Mucosa of stomach (tissue), 1 donor: Measurements from ENCODE around the gene RRP8.

Experiments used
- H3K27me3 ChIP-seq: one replicate; pipeline ENCODE4 v1.7.0; 2013; ENCODE audit warnings: mild to moderate bottlenecking, low read length; ENCODE audit not compliant: control insufficient read depth, insufficient read depth
- H3K36me3 ChIP-seq: one replicate; pipeline ENCODE4 v1.7.0; 2013; ENCODE audit warnings: low read length; ENCODE audit not compliant: control insufficient read depth, insufficient read depth
- H3K4me1 ChIP-seq: one replicate; pipeline ENCODE4 v1.7.0; 2013; ENCODE audit warnings: mild to moderate bottlenecking, low read length; ENCODE audit not compliant: control insufficient read depth, insufficient read depth
- H3K4me3 ChIP-seq: one replicate; pipeline ENCODE4 v1.7.0; 2013; ENCODE audit warnings: low read length
- H3K9ac ChIP-seq: one replicate; pipeline ENCODE4 v1.7.0; 2013; ENCODE audit warnings: mild to moderate bottlenecking, low read length, moderate library complexity
- H3K9me3 ChIP-seq: one replicate; pipeline ENCODE4 v1.7.0; 2013; ENCODE audit warnings: mild to moderate bottlenecking, low read length, moderate library complexity; ENCODE audit not compliant: control insufficient read depth
- donor health status: Pancreatic carcinoma.

RRP8 gene

DNA sequence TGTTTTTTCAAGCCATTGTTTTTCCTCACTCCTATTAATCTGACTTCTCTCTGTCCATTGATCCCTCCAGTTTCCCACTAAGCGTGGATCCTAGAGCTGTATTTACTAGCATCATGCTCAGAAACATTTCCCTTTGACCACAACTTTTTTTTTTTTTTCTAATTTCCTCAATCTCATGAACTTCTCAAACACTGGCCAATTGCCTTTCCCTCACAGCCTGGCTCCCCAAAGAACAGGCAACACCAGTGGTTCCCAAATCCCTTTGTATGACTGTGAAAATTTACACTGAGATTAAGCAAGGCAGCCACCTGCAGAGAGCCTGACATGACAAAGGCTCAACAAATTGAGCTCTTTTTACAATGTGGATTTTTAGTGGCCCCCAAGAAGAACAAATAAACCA, 17.2 kb upstream of the RRP8 start:
- Histone ChIP-seq H3K9ac (no peak overlapping the region), H3K4me1 (peaks cover 25% of the 10 kb centered on the region), H3K4me3 (no peak overlapping the region), H3K27me3 (no peaks in the 10 kb centered on the region), H3K36me3 (peaks cover 5% of the 10 kb centered on the region), H3K9me3 (no peaks in the 10 kb centered on the region)

DNA sequence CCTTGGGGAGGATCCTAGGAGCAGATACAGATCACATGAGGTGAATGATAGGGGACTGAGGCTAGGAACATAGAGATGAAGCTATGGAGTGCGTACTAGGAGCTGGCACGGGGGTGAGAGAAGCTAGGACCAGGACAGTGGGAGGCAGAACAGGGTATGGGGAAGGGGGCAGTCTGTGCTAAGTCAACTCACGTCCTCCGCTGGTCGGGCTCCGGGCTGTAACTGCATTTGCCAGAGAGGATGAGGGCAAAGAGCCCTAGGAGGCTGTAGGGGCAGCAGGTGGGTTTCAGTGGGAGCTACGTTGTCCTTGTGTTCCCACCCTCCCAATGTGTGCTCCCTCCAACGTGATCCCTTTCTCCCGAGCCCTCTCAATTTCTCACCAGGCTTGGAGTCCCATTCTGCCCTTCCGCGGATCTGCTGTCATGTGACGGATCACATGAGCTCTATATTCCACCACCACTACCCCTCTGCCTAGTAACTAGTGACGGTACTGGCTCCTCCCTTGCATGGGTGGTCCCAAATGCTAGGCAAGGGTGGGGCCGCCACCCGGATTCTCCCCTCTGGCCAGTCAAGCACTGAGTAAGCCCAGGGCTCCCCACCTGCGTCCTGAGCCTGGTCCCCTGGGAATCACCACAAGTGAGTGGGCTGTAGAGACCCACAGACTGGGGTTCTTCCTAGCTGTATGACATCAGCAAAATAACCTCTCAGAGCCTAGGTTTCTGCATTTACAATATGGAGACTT, 15.8 kb upstream of the RRP8 start, which contains the start of gene TPP1:
TSS of gene TPP1 (minus strand) at position 419 of the 742 bp plus-strand sequence. CDS start at position 397, 22 bp downstream.
- Histone ChIP-seq H3K9ac (peak within 1 kb of the TSS; percentile 98), H3K27me3 (no peaks in the 10 kb centered on the region), H3K36me3 (peaks cover 15% of the 10 kb centered on the region), H3K4me3 (peak within 1 kb of the TSS; percentile 100), H3K4me1 (peaks cover 25% of the 10 kb centered on the region), H3K9me3 (no peaks in the 10 kb centered on the region)

DNA sequence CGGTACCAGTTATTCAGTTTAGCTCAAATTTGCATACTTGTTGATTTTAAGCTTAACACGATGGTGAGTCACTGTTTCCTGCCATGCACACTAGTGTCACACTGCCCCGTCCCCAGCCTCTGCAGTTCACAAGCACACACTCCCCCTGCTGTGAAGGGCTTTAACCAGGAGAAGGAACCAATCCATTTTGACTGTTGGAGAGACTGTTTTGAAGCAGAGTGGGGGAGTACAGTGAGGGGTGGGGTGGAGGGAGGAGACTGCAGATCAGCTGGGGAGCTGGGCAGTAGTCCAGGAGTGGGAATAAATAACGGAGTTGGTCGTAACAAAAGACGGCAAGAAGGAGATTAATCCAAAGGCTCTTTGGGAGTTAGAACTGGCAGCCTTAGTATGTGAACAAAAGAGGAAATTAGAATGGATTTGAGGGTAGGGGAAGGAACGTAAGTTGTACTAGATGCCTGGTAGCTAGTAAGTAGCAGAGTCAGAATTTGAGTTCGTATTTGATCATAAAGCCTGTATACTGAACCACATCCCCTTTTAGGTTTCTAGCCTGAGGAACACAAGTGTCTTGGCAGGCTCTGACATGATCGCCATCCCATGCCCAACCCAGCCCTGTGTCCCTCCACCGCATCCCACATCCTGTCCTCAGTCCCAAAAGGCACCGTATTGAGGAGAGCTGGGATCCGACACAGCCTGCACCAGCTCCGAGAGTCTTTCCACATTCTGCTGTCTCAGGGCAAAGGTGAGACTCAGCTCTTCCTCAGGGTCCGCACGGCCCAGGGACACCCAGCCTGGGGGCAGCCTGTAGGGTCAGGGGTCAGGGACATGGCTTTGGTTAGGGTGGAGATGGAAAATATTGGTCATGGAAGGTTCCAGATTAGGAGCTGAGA, 14.9 kb upstream of the RRP8 start:
- peaks cover 27% of the 10 kb centered on the region for H3K4me1 ChIP-seq
- H3K9ac ChIP-seq: peak overlapping the region; percentile 98
- H3K9me3 ChIP-seq: no peaks in the 10 kb centered on the region
- H3K27me3 ChIP-seq: no peaks in the 10 kb centered on the region
- H3K36me3 ChIP-seq: peaks cover 15% of the 10 kb centered on the region
- H3K4me3 ChIP-seq: peak overlapping the region; percentile 100

DNA sequence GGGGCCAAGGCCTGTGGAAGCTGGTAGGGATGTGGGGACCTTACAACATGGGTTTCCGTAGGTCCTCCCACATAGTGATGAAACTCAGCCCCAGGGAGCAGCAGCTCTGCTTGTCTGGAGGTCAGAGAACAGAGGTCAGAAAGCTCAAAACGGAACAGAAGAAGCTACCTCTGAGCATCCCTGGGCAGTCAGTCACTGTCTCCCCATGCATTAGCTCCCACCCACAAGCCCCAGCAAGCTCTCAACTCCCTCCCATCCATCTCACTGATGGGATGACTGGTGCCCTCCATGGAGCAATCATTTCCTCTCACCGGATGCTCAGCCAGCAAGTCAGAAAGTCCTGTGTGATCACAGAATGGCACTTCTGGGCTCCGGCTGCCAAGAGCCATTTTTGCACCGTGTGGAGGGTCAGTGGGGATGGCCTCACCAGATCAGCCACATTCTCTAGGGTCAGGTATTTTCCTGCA, 13.9 kb upstream of the RRP8 start:
- Histone ChIP-seq H3K4me1 (peaks cover 33% of the 10 kb centered on the region), H3K4me3 (no peak overlapping the region), H3K27me3 (no peaks in the 10 kb centered on the region), H3K9ac (no peak overlapping the region), H3K36me3 (peaks cover 15% of the 10 kb centered on the region), H3K9me3 (no peaks in the 10 kb centered on the region)

DNA sequence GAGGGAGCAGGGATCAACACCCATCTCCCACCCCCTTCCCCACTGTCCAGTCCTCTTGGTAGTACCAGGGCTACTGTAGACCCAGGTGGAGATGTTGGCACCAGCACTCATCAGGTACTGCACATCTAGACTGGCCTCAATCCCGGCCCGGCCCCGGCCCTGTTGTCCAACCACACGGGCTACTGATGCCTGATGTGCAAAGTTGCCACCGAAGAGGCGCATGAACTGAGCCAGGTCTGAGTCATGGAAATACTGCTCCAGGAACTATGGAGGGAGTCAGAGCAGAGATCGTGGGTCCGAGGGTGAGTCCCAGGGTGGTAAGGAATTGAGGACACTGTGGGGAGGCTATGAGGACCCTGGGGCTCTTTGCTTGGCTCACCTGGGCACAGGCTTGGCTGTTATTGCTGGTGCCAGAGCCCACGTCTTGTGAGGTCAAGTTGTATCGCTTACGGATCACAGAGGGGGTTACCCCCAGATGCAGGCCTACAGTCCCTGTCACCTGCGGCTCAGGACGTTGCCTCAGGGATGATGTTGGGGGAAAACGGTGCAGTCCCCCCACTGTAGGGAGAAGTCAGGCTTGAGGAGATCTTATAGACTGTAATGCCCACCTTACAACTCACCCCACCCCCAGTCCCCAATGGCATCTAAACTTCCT, 13.3 kb upstream of the RRP8 start:
- Histone ChIP-seq H3K9me3 (no peaks in the 10 kb centered on the region), H3K9ac (no peak overlapping the region), H3K27me3 (no peaks in the 10 kb centered on the region), H3K4me3 (no peak overlapping the region), H3K36me3 (peaks cover 15% of the 10 kb centered on the region), H3K4me1 (peaks cover 33% of the 10 kb centered on the region)

DNA sequence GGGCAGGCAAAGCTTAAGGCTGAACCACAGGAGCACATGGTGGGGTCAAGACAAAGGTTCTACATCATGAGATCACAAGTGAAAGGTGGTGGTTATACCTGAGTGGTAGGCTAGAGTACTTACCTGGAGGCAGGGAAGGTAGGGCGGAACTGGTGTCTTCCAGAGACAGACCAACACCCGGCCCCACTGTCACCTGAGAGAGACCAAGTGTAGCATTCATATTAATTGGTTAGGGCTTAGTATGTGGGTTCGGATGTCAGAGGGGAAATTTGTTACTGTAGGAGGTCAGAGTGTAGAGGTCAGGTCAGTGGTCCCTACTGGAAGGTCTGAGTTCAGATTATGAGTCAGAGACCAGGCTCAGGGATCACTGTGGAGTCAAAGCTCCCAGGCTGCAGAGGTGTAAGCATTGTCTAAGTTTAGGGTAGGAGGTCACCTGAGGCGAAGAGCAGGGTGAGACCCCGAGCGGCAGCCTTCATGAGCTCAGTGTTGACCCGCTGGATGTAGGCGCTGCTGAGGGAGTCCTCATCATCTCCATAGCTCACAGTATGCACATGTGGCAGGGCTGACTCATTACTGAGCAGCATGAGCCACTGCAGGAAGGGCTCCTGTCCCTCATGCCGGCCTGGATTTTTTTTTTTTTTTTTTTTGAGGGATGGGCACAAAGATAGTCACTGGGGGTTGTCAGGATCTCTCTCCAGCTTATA, 12.6 kb upstream of the RRP8 start:
- H3K9ac ChIP-seq: no peak overlapping the region
- H3K27me3 ChIP-seq: no peaks in the 10 kb centered on the region
- peaks cover 38% of the 10 kb centered on the region for H3K4me1 ChIP-seq
- H3K36me3 ChIP-seq: peaks cover 15% of the 10 kb centered on the region
- no peaks in the 10 kb centered on the region for H3K9me3 ChIP-seq
- H3K4me3 ChIP-seq: no peak overlapping the region

DNA sequence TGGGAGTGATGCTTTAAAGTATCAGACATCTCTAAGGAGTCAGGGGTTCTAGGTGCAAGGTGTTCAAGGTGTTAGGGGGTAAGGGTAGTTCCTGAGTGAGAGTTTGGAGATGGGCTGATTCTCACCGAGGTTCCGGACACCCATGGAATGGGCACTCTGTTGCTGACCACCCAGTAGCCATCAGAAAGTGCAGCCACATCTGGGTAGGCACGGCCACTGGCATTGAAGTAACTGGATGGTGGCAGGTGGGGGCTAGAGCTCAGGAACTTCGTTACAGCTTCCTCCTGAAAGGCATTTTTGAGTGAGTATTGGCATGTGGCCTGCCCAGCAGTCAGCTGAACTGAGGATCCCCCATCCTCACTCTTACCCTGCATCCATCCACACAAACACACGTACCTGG, 11.6 kb upstream of the RRP8 start:
- Histone ChIP-seq H3K4me1 (peaks cover 41% of the 10 kb centered on the region), H3K9ac (no peak overlapping the region)

DNA sequence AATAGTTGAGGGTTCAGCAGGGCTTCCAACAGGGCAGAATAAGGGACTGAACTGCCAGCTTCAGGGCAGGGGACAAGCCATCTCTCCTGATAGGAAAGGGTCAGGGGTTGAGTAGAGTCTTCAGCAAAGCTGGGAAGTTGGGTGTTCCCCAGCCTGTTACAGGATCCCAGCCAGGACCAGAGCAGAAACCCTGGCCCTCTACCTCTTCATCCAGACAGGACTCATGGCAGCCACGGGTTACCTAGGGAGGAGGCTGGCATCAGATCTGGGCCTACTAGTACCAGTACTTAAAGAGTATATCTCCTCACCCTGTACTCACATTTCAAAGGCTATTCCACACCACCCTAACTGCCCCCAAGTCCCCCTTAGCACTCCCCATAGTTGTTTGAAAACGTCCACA, 11.0 kb upstream of the RRP8 start:
- peaks cover 41% of the 10 kb centered on the region for H3K4me1 ChIP-seq
- H3K36me3 ChIP-seq: peaks cover 29% of the 10 kb centered on the region

More for the DNA sequence above, 11.6 kb upstream of the RRP8 start:
- Histone ChIP-seq H3K9me3 (no peaks in the 10 kb centered on the region), H3K4me3 (no peak overlapping the region), H3K27me3 (no peaks in the 10 kb centered on the region), H3K36me3 (peaks cover 25% of the 10 kb centered on the region)

DNA sequence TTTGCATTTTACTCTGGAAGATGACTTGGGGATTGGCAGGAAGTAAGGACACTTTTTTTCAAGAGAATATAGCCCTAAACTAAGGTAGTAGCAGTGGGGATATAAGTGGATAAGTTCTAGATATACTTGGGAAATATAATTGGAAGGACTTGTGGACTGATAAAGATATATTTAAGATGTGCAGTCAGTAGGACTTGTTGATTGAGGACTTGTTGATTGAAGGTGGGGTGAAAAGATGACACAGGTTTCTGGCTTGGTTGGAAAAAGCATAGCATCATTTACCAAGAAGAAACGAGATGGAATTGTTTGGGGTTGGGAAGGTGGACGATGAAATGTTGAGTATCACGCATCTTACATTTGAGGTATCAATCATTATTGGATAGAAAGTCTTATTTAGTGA, 10.1 kb upstream of the RRP8 start:
- Histone ChIP-seq H3K9ac (peak overlapping the region; percentile 92), H3K4me1 (peaks cover 37% of the 10 kb centered on the region)

More for the DNA sequence above, 11.0 kb upstream of the RRP8 start:
- H3K9ac ChIP-seq: no peak overlapping the region
- H3K9me3 ChIP-seq: no peaks in the 10 kb centered on the region
- no peaks in the 10 kb centered on the region for H3K27me3 ChIP-seq
- H3K4me3 ChIP-seq: no peak overlapping the region

DNA sequence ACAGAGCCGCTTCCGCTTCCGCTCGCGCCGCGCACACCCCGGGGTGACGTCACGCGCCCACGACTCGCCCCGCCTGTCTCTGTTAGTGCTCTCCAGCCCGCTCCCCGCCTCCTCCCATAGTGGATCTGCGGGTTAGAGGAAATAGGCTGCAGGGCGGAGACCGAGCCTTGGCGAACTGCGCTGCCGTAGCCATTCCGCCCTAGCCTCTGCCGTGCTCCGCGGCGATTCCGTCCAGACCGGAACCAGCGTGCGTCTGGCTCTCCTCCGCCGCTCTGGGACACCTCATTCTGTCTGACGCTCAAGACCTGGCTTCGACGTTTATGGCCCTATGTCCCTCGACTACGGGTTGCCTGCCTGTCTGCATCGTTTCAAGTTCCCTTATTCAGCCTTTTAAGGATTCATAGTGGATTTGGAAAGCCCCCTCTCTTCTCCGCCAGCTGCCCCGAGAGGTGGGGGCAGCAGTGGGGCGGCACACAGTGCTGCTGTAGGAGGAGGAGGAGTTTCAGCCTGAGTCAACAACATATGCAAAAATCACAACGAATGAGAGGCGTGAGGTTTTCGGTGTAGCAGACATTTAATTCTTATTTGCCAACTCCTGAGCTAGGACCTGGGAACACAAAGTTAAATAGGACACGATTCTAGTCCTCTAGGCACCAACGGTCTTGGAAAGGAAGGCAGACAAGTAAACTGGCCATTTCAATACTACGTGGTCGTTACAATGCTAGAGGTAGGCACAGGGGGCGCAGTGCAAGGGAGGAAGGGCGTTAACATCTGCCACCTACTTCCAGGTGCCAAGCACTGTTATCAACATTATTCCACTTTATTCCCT, 9.0 kb upstream of the RRP8 start, which contains the start of gene TAF10:
TSS of gene TAF10 (minus strand) at position 4 of the 829 bp plus-strand sequence. CDS start 27 bp downstream, outside the sequence.
- Histone ChIP-seq H3K9me3 (no peaks in the 10 kb centered on the region), H3K36me3 (peaks cover 45% of the 10 kb centered on the region), H3K27me3 (no peaks in the 10 kb centered on the region), H3K9ac (peak within 1 kb of the TSS; percentile 92), H3K4me3 (peak within 1 kb of the TSS; percentile 35), H3K4me1 (peaks cover 33% of the 10 kb centered on the region)

More for the DNA sequence above, 10.1 kb upstream of the RRP8 start:
- H3K27me3 ChIP-seq: no peaks in the 10 kb centered on the region
- H3K4me3 ChIP-seq: peak overlapping the region; percentile 34
- no peaks in the 10 kb centered on the region for H3K9me3 ChIP-seq
- H3K36me3 ChIP-seq: peaks cover 37% of the 10 kb centered on the region

DNA sequence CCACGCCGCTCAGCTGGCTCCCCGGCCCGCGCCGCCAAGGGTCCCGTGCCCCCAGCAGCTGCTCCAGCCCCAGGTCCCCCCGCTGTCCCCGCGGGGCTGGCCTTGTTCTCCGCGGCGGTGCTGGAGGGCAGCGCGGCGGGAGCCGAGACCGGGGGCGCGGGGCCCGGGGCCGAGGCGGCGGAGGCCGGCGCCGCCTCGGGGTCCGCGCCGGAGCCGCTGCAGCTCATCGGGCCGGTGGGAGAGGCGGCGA, 8.5 kb upstream of the RRP8 start:
- H3K4me3 ChIP-seq: peak overlapping the region; percentile 35
- peaks cover 34% of the 10 kb centered on the region for H3K4me1 ChIP-seq
- peaks cover 45% of the 10 kb centered on the region for H3K36me3 ChIP-seq

More for the DNA sequence above, 8.5 kb upstream of the RRP8 start:
- H3K9ac ChIP-seq: peak overlapping the region; percentile 81
- no peaks in the 10 kb centered on the region for H3K9me3 ChIP-seq
- no peaks in the 10 kb centered on the region for H3K27me3 ChIP-seq
